T-helper 2 cell treated with Interferon-gamma antibody and Interleukin-4, amounts not matched to agents 5 μg/mL and 100 μg/mL, for 36 hours (primary cell): Measurements from ENCODE around the gene IQCM.

Experiments
- DNase-seq: peaks from one replicate; pipeline ENCODE4 v3.0.0; 2021; ENCODE audit warnings: low spot score
- H3K27ac Mint-ChIP-seq: one replicate; pipeline ENCODE4 v1.8.0; 2021; ENCODE audit warnings: mild to moderate bottlenecking, mixed read lengths
- H3K27me3 Mint-ChIP-seq: one replicate; pipeline ENCODE4 v1.8.0; 2021; ENCODE audit warnings: low read depth, mixed read lengths
- H3K36me3 Mint-ChIP-seq: one replicate; pipeline ENCODE4 v1.8.0; 2021; ENCODE audit warnings: low read depth, mixed read lengths
- H3K4me1 Mint-ChIP-seq: one replicate; pipeline ENCODE4 v1.8.0; 2021; ENCODE audit warnings: low read depth, mixed read lengths
- H3K4me3 Mint-ChIP-seq: one replicate; pipeline ENCODE4 v1.8.0; 2022; ENCODE audit warnings: mild to moderate bottlenecking, moderate library complexity, mixed read lengths
- H3K9me3 Mint-ChIP-seq: one replicate; pipeline ENCODE4 v1.8.0; 2021; ENCODE audit warnings: mixed read lengths

Gene IQCM

GRCh38 chr4:149638073-149638472 is 177.6 kb downstream of the IQCM start:
- no peaks in the 10 kb centered on the region for H3K27me3 Mint-ChIP-seq
- no peak for DNase-seq

GRCh38 chr4:149634368-149634767 is 181.3 kb downstream of the IQCM start:
- DNase-seq = no peak
- Mint-ChIP-seq H3K9me3 (peaks cover 4% of the 10 kb centered on the region), H3K4me1 (no peaks in the 10 kb centered on the region)

More at GRCh38 chr4:149638073-149638472, 177.6 kb downstream of the IQCM start:
- H3K9me3 Mint-ChIP-seq = peaks cover 4% of the 10 kb centered on the region
- H3K36me3 Mint-ChIP-seq = no peaks in the 10 kb centered on the region
- H3K4me3 Mint-ChIP-seq = no peak overlapping the region
- H3K27ac Mint-ChIP-seq = no peak overlapping the region
- H3K4me1 Mint-ChIP-seq = no peaks in the 10 kb centered on the region

GRCh38 chr4:149631629-149632028 is 184.0 kb downstream of the IQCM start:
- Mint-ChIP-seq H3K4me1 (no peaks in the 10 kb centered on the region), H3K27ac (no peak overlapping the region), H3K27me3 (no peaks in the 10 kb centered on the region), H3K36me3 (no peaks in the 10 kb centered on the region), H3K4me3 (no peak overlapping the region), H3K9me3 (peaks cover 4% of the 10 kb centered on the region)
- no peak for DNase-seq

More at GRCh38 chr4:149634368-149634767, 181.3 kb downstream of the IQCM start:
- Mint-ChIP-seq H3K4me3 (no peak overlapping the region), H3K36me3 (no peaks in the 10 kb centered on the region), H3K27ac (no peak overlapping the region), H3K27me3 (no peaks in the 10 kb centered on the region)

GRCh38 chr4:149630064-149630463 is 185.6 kb downstream of the IQCM start:
- Mint-ChIP-seq H3K9me3 (no peaks in the 10 kb centered on the region), H3K27ac (no peak overlapping the region), H3K4me1 (no peaks in the 10 kb centered on the region), H3K4me3 (no peak overlapping the region), H3K27me3 (no peaks in the 10 kb centered on the region), H3K36me3 (no peaks in the 10 kb centered on the region)
- no peak for DNase-seq

- Mint-ChIP-seq H3K9me3 (peaks cover 4% of the 10 kb centered on the region), H3K27ac (no peak overlapping the region), H3K36me3 (no peaks in the 10 kb centered on the region), H3K4me1 (no peaks in the 10 kb centered on the region), H3K4me3 (no peak overlapping the region), H3K27me3 (no peaks in the 10 kb centered on the region)
- no peak for DNase-seq
Measured at GRCh38 chr4:149605601-149606378, 209.9 kb downstream of the IQCM start.

GRCh38 chr4:149604827-149605226 is 210.8 kb downstream of the IQCM start:
- Mint-ChIP-seq H3K36me3 (no peaks in the 10 kb centered on the region), H3K27ac (no peak overlapping the region), H3K4me3 (no peak overlapping the region), H3K9me3 (no peaks in the 10 kb centered on the region), H3K27me3 (no peaks in the 10 kb centered on the region), H3K4me1 (no peaks in the 10 kb centered on the region)
- DNase-seq = no peak

- H3K27ac Mint-ChIP-seq = no peak overlapping the region
- H3K4me3 Mint-ChIP-seq = no peak overlapping the region
- no peaks in the 10 kb centered on the region for H3K27me3 Mint-ChIP-seq
- peaks cover 10% of the 10 kb centered on the region for H3K9me3 Mint-ChIP-seq
- no peaks in the 10 kb centered on the region for H3K4me1 Mint-ChIP-seq
- no peak for DNase-seq
- H3K36me3 Mint-ChIP-seq = no peaks in the 10 kb centered on the region
Measured at GRCh38 chr4:149595500-149595899, 220.1 kb downstream of the IQCM start.

- Mint-ChIP-seq H3K4me3 (no peak overlapping the region), H3K27ac (no peak overlapping the region), H3K36me3 (no peaks in the 10 kb centered on the region), H3K4me1 (no peaks in the 10 kb centered on the region), H3K9me3 (peaks cover 10% of the 10 kb centered on the region), H3K27me3 (no peaks in the 10 kb centered on the region)
- DNase-seq = no peak
Measured at GRCh38 chr4:149589826-149590225, 225.8 kb downstream of the IQCM start.

- DNase-seq = no peak
- H3K4me1 Mint-ChIP-seq = no peaks in the 10 kb centered on the region
- H3K27ac Mint-ChIP-seq = no peak overlapping the region
- H3K36me3 Mint-ChIP-seq = no peaks in the 10 kb centered on the region
- H3K9me3 Mint-ChIP-seq = no peaks in the 10 kb centered on the region
- no peaks in the 10 kb centered on the region for H3K27me3 Mint-ChIP-seq
- H3K4me3 Mint-ChIP-seq = no peak overlapping the region
Measured at GRCh38 chr4:149584722-149585121, 230.9 kb downstream of the IQCM start.

- H3K36me3 Mint-ChIP-seq = no peaks in the 10 kb centered on the region
- no peak overlapping the region for H3K27ac Mint-ChIP-seq
- no peak for DNase-seq
- no peaks in the 10 kb centered on the region for H3K9me3 Mint-ChIP-seq
- H3K27me3 Mint-ChIP-seq = no peaks in the 10 kb centered on the region
- no peaks in the 10 kb centered on the region for H3K4me1 Mint-ChIP-seq
- no peak overlapping the region for H3K4me3 Mint-ChIP-seq
Measured at GRCh38 chr4:149574971-149575370, 240.7 kb downstream of the IQCM start.

- Mint-ChIP-seq H3K9me3 (no peaks in the 10 kb centered on the region), H3K4me1 (no peaks in the 10 kb centered on the region)
Measured at GRCh38 chr4:149572716-149573115, 242.9 kb downstream of the IQCM start.

GRCh38 chr4:149555799-149556198 is 259.8 kb downstream of the IQCM start:
- no peak for DNase-seq
- no peaks in the 10 kb centered on the region for H3K27me3 Mint-ChIP-seq
- H3K4me3 Mint-ChIP-seq = no peak overlapping the region
- no peaks in the 10 kb centered on the region for H3K4me1 Mint-ChIP-seq
- H3K27ac Mint-ChIP-seq = no peak overlapping the region
- peaks cover 14% of the 10 kb centered on the region for H3K9me3 Mint-ChIP-seq
- H3K36me3 Mint-ChIP-seq = no peaks in the 10 kb centered on the region

More at GRCh38 chr4:149572716-149573115, 242.9 kb downstream of the IQCM start:
- Mint-ChIP-seq H3K36me3 (no peaks in the 10 kb centered on the region), H3K27me3 (no peaks in the 10 kb centered on the region), H3K27ac (no peak overlapping the region), H3K4me3 (no peak overlapping the region)
- DNase-seq = no peak

- Mint-ChIP-seq H3K4me3 (no peak overlapping the region), H3K27me3 (no peaks in the 10 kb centered on the region), H3K4me1 (no peaks in the 10 kb centered on the region), H3K9me3 (peaks cover 14% of the 10 kb centered on the region), H3K36me3 (no peaks in the 10 kb centered on the region), H3K27ac (no peak overlapping the region)
- DNase-seq = no peak
Measured at GRCh38 chr4:149555146-149555545, 260.5 kb downstream of the IQCM start.

- no peaks in the 10 kb centered on the region for H3K27me3 Mint-ChIP-seq
- no peaks in the 10 kb centered on the region for H3K36me3 Mint-ChIP-seq
- peaks cover 11% of the 10 kb centered on the region for H3K9me3 Mint-ChIP-seq
- no peak overlapping the region for H3K4me3 Mint-ChIP-seq
- no peak overlapping the region for H3K27ac Mint-ChIP-seq
- H3K4me1 Mint-ChIP-seq = no peaks in the 10 kb centered on the region
- no peak for DNase-seq
Measured at GRCh38 chr4:149553959-149554520, 261.6 kb downstream of the IQCM start.
